RWPE2 (cell line): ENCODE data around the gene SPATA9.

Experiments
- ATAC-seq: fragments of 200-7000 bp; cut with Tn5 transposase; 3 replicates; pipeline ENCODE4 v1.9.1; 2021; ENCODE audit warnings: low read depth
- DNase-seq: peaks from one replicate; pipeline ENCODE4 v3.0.0-alpha.2; 2020; ENCODE audit warnings: low spot score
- H3K27ac ChIP-seq: fragments of 450-650 bp; 2 replicates; pipeline ENCODE4 v1.5.1; 2017; ENCODE audit warnings: mild to moderate bottlenecking; ENCODE audit not compliant: poor library complexity, severe bottlenecking
- H3K27me3 ChIP-seq: fragments of 250-450 bp; sonication (Bioruptor Pico); 2 replicates; pipeline ENCODE4 v1.5.1; 2021; ENCODE audit warnings: mild to moderate bottlenecking, moderate library complexity; ENCODE audit not compliant: insufficient read depth, poor library complexity, severe bottlenecking
- H3K36me3 ChIP-seq: fragments of 250-450 bp; sonication (Bioruptor Pico); 2 replicates; pipeline ENCODE4 v1.5.1; 2020; ENCODE audit warnings: low read depth, mild to moderate bottlenecking, moderate library complexity
- H3K4me1 ChIP-seq: fragments of 250-450 bp; sonication (Bioruptor Pico); 2 replicates; pipeline ENCODE4 v1.5.1; 2021; ENCODE audit warnings: mild to moderate bottlenecking, moderate library complexity; ENCODE audit not compliant: insufficient read depth, poor library complexity, severe bottlenecking
- H3K4me3 ChIP-seq: fragments of 250-450 bp; sonication (Bioruptor Pico); 2 replicates; pipeline ENCODE4 v1.5.1; 2021; ENCODE audit warnings: mild to moderate bottlenecking, moderate library complexity; ENCODE audit not compliant: severe bottlenecking
- H3K9me3 ChIP-seq: fragments of 250-450 bp; sonication (Bioruptor Pico); 2 replicates; pipeline ENCODE4 v1.5.1; 2021; ENCODE audit warnings: mild to moderate bottlenecking, moderate library complexity; ENCODE audit not compliant: severe bottlenecking
- CTCF ChIP-seq: fragments of 450-650 bp; IDR thresholded peaks from one replicate; pipeline ENCODE4 v1.5.1; 2017; ENCODE audit warnings: mild to moderate bottlenecking, moderate library complexity; ENCODE audit not compliant: poor library complexity, severe bottlenecking

The SPATA9 gene

GRCh38 chr5:95671826-95672225 is 11.0 kb downstream of the SPATA9 start:
- Histone ChIP-seq H3K27ac (no peak overlapping the region), H3K27me3 (no peaks in the 10 kb centered on the region), H3K4me1 (peaks cover 8% of the 10 kb centered on the region), H3K9me3 (no peaks in the 10 kb centered on the region), H3K36me3 (no peaks in the 10 kb centered on the region), H3K4me3 (no peak overlapping the region)
- DNase-seq (no peak), ATAC-seq (no peak)
- TF ChIP-seq CTCF, result no peak

- no peak for TF ChIP-seq CTCF
- peaks cover 8% of the 10 kb centered on the region for H3K4me1 ChIP-seq
- ATAC-seq, result no peak
- no peaks in the 10 kb centered on the region for H3K36me3 ChIP-seq
- H3K27me3 ChIP-seq, result no peaks in the 10 kb centered on the region
- H3K4me3 ChIP-seq, result no peak overlapping the region
- H3K27ac ChIP-seq, result no peak overlapping the region
- DNase-seq, result no peak
- H3K9me3 ChIP-seq, result no peaks in the 10 kb centered on the region
These were observed 12.2 kb downstream of the SPATA9 start for GRCh38 chr5:95670568-95670967.

GRCh38 chr5:95669985-95670384 is 12.8 kb downstream of the SPATA9 start:
- no peak overlapping the region for H3K27ac ChIP-seq
- DNase-seq (no peak), ATAC-seq (no peak)
- H3K36me3 ChIP-seq, result no peaks in the 10 kb centered on the region
- H3K4me1 ChIP-seq, result peaks cover 8% of the 10 kb centered on the region
- no peaks in the 10 kb centered on the region for H3K27me3 ChIP-seq
- no peak overlapping the region for H3K4me3 ChIP-seq
- H3K9me3 ChIP-seq, result no peaks in the 10 kb centered on the region
- no peak for TF ChIP-seq CTCF

- H3K4me3 ChIP-seq, result no peak overlapping the region
These were observed 13.3 kb downstream of the SPATA9 start for GRCh38 chr5:95669540-95669939.

More at GRCh38 chr5:95669540-95669939, 13.3 kb downstream of the SPATA9 start:
- ATAC-seq, result no peak
- TF ChIP-seq CTCF, result no peak
- no peaks in the 10 kb centered on the region for H3K9me3 ChIP-seq
- H3K27ac ChIP-seq, result no peak overlapping the region
- no peaks in the 10 kb centered on the region for H3K27me3 ChIP-seq
- no peak for DNase-seq
- H3K4me1 ChIP-seq, result peaks cover 8% of the 10 kb centered on the region
- no peaks in the 10 kb centered on the region for H3K36me3 ChIP-seq
